HG03521 (cell line): ENCODE measurements around the gene CARMIL1.
"Not testable (repeated sequence)": the region's sequence is repeated elsewhere in the genome, so short reads cannot be mapped to it uniquely, and the experiment has no call there.

Experiments used
- ATAC-seq: cut with Tn5 transposase; IDR thresholded peaks from one replicate; pipeline ENCODE4 v1.9.1; 2021; ENCODE audit warnings: mild to moderate bottlenecking, moderate library complexity; ENCODE audit not compliant: unreplicated experiment

Gene CARMIL1

GRCh38 chr6:25548451-25548850 lies 269.3 kb downstream of the CARMIL1 start:
- no peak for ATAC-seq

- no peak for ATAC-seq
These were observed 271.5 kb downstream of the CARMIL1 start for GRCh38 chr6:25550631-25551030.

GRCh38 chr6:25553502-25553901 lies 274.3 kb downstream of the CARMIL1 start:
- no peak for ATAC-seq

GRCh38 chr6:25555188-25555587 lies 276.0 kb downstream of the CARMIL1 start:
- no peak for ATAC-seq

- ATAC-seq: no peak
These were observed 277.3 kb downstream of the CARMIL1 start for GRCh38 chr6:25556516-25556915.

- ATAC-seq: no peak
These were observed 279.1 kb downstream of the CARMIL1 start for GRCh38 chr6:25558155-25558817.

- ATAC-seq: no peak
These were observed 281.7 kb downstream of the CARMIL1 start for GRCh38 chr6:25560865-25561264.

- no peak for ATAC-seq
These were observed 285.8 kb downstream of the CARMIL1 start for GRCh38 chr6:25564943-25565342.

GRCh38 chr6:25570578-25570977 lies 291.4 kb downstream of the CARMIL1 start:
- no peak for ATAC-seq

GRCh38 chr6:25576919-25577318 lies 297.7 kb downstream of the CARMIL1 start:
- ATAC-seq: no peak

GRCh38 chr6:25578538-25578937 lies 299.4 kb downstream of the CARMIL1 start:
- no peak for ATAC-seq

- ATAC-seq: no peak
These were observed 300.3 kb downstream of the CARMIL1 start for GRCh38 chr6:25579391-25579883.

GRCh38 chr6:25579902-25580495 lies 300.8 kb downstream of the CARMIL1 start:
- no peak for ATAC-seq

- ATAC-seq: no peak
These were observed 302.9 kb downstream of the CARMIL1 start for GRCh38 chr6:25582101-25582500.

GRCh38 chr6:25583099-25583498 lies 303.9 kb downstream of the CARMIL1 start:
- ATAC-seq: no peak

- ATAC-seq: no peak
These were observed 304.7 kb downstream of the CARMIL1 start for GRCh38 chr6:25583906-25584305.

- no peak for ATAC-seq
These were observed 306.1 kb downstream of the CARMIL1 start for GRCh38 chr6:25585225-25585624.

GRCh38 chr6:25586119-25586518 lies 306.9 kb downstream of the CARMIL1 start:
- not testable (repeated sequence) for ATAC-seq

- no peak for ATAC-seq
These were observed 307.8 kb downstream of the CARMIL1 start for GRCh38 chr6:25586927-25587326.

- no peak for ATAC-seq
These were observed 311.8 kb downstream of the CARMIL1 start for GRCh38 chr6:25590986-25591385.

GRCh38 chr6:25596928-25597818 lies 318.0 kb downstream of the CARMIL1 start:
- no peak for ATAC-seq
